ENCODE measurements around the gene PACS2.

DNA sequence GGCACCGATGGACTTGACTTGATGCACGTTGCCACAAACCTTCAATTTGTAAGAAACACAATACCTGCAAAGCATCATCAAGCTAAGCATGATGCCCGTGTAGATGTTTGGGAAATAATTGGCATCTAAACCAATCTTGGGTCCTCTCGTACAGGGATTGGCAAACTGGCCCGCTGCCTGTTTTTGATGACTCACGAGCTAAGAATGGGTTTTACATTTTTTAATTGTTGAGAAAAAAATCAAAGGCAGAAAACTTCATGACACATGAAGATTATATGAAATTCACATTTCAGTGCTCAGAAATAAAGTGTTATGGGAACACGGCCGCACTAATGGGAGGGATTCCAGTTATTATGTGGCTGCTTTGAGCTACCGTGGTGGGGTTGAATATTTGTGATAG, 116.0 kb downstream of the PACS2 start:
- TF ChIP-seq CTCF (IDR thresholded peaks at IDR 0.05) = no peak
- no peak for TF ChIP-seq POLR2A (IDR thresholded peaks at IDR 0.05)

Data from testis (tissue), 2 donors.